T-helper 2 cell treated with Interferon-gamma antibody and Interleukin-4, amounts not matched to agents 5 μg/mL and 100 μg/mL, for 36 hours (primary cell): Measurements from ENCODE around the gene AKR1B15.

ENCODE experiments used
- DNase-seq: peaks from one replicate; pipeline ENCODE4 v3.0.0; 2021; ENCODE audit warnings: low spot score
- H3K27ac Mint-ChIP-seq: one replicate; pipeline ENCODE4 v1.8.0; 2021; ENCODE audit warnings: mild to moderate bottlenecking, mixed read lengths
- H3K27me3 Mint-ChIP-seq: one replicate; pipeline ENCODE4 v1.8.0; 2021; ENCODE audit warnings: low read depth, mixed read lengths
- H3K36me3 Mint-ChIP-seq: one replicate; pipeline ENCODE4 v1.8.0; 2021; ENCODE audit warnings: low read depth, mixed read lengths
- H3K4me1 Mint-ChIP-seq: one replicate; pipeline ENCODE4 v1.8.0; 2021; ENCODE audit warnings: low read depth, mixed read lengths
- H3K4me3 Mint-ChIP-seq: one replicate; pipeline ENCODE4 v1.8.0; 2022; ENCODE audit warnings: mild to moderate bottlenecking, moderate library complexity, mixed read lengths
- H3K9me3 Mint-ChIP-seq: one replicate; pipeline ENCODE4 v1.8.0; 2021; ENCODE audit warnings: mixed read lengths

AKR1B15 gene

GRCh38 chr7:134594877-134595276 is 46.0 kb downstream of the AKR1B15 start:
- Mint-ChIP-seq H3K9me3 (peaks cover 7% of the 10 kb centered on the region), H3K4me3 (no peak overlapping the region), H3K27me3 (peaks cover 6% of the 10 kb centered on the region), H3K36me3 (no peaks in the 10 kb centered on the region), H3K27ac (no peak overlapping the region), H3K4me1 (no peaks in the 10 kb centered on the region)
- no peak for DNase-seq

GRCh38 chr7:134599371-134599770 is 50.5 kb downstream of the AKR1B15 start:
- peaks cover 4% of the 10 kb centered on the region for H3K9me3 Mint-ChIP-seq
- no peak for DNase-seq
- no peaks in the 10 kb centered on the region for H3K36me3 Mint-ChIP-seq
- H3K4me1 Mint-ChIP-seq = no peaks in the 10 kb centered on the region
- H3K4me3 Mint-ChIP-seq = no peak overlapping the region
- no peak overlapping the region for H3K27ac Mint-ChIP-seq
- peaks cover 12% of the 10 kb centered on the region for H3K27me3 Mint-ChIP-seq

- H3K27ac Mint-ChIP-seq = no peak overlapping the region
These were observed 52.5 kb downstream of the AKR1B15 start for GRCh38 chr7:134601459-134601858.

GRCh38 chr7:134602881-134603451 is 54.1 kb downstream of the AKR1B15 start:
- no peak for DNase-seq
- Mint-ChIP-seq H3K4me3 (no peak overlapping the region), H3K4me1 (peaks cover 4% of the 10 kb centered on the region), H3K27ac (no peak overlapping the region), H3K36me3 (no peaks in the 10 kb centered on the region), H3K27me3 (peaks cover 29% of the 10 kb centered on the region), H3K9me3 (peaks cover 4% of the 10 kb centered on the region)

More at GRCh38 chr7:134601459-134601858, 52.5 kb downstream of the AKR1B15 start:
- no peaks in the 10 kb centered on the region for H3K36me3 Mint-ChIP-seq
- H3K4me1 Mint-ChIP-seq = peaks cover 1% of the 10 kb centered on the region
- H3K9me3 Mint-ChIP-seq = peaks cover 4% of the 10 kb centered on the region
- DNase-seq = no peak
- no peak overlapping the region for H3K4me3 Mint-ChIP-seq
- H3K27me3 Mint-ChIP-seq = peaks cover 21% of the 10 kb centered on the region

- Mint-ChIP-seq H3K4me3 (peak overlapping the region; percentile 71), H3K27me3 (peaks cover 40% of the 10 kb centered on the region), H3K27ac (no peak overlapping the region), H3K36me3 (no peaks in the 10 kb centered on the region), H3K4me1 (peaks cover 4% of the 10 kb centered on the region), H3K9me3 (no peaks in the 10 kb centered on the region)
- peak; percentile 33 for DNase-seq
These were observed 57.3 kb downstream of the AKR1B15 start for GRCh38 chr7:134605978-134606923.

- Mint-ChIP-seq H3K9me3 (no peaks in the 10 kb centered on the region), H3K27me3 (peaks cover 36% of the 10 kb centered on the region)
These were observed 62.8 kb downstream of the AKR1B15 start for GRCh38 chr7:134611611-134612151.

GRCh38 chr7:134612197-134612596 is 63.3 kb downstream of the AKR1B15 start:
- H3K4me3 Mint-ChIP-seq = no peak overlapping the region
- no peaks in the 10 kb centered on the region for H3K9me3 Mint-ChIP-seq
- no peak overlapping the region for H3K27ac Mint-ChIP-seq
- H3K27me3 Mint-ChIP-seq = peaks cover 34% of the 10 kb centered on the region
- H3K36me3 Mint-ChIP-seq = no peaks in the 10 kb centered on the region
- H3K4me1 Mint-ChIP-seq = peaks cover 13% of the 10 kb centered on the region
- no peak for DNase-seq

More at GRCh38 chr7:134611611-134612151, 62.8 kb downstream of the AKR1B15 start:
- Mint-ChIP-seq H3K4me1 (peaks cover 14% of the 10 kb centered on the region), H3K36me3 (no peaks in the 10 kb centered on the region), H3K4me3 (no peak overlapping the region), H3K27ac (no peak overlapping the region)
- DNase-seq = no peak

- H3K4me3 Mint-ChIP-seq = peak overlapping the region; percentile 3
- peaks cover 30% of the 10 kb centered on the region for H3K27me3 Mint-ChIP-seq
- H3K9me3 Mint-ChIP-seq = no peaks in the 10 kb centered on the region
- H3K36me3 Mint-ChIP-seq = no peaks in the 10 kb centered on the region
- H3K4me1 Mint-ChIP-seq = peaks cover 13% of the 10 kb centered on the region
- DNase-seq = peak; percentile 69
- no peak overlapping the region for H3K27ac Mint-ChIP-seq
These were observed 64.9 kb downstream of the AKR1B15 start for GRCh38 chr7:134613623-134614347.

GRCh38 chr7:134616611-134617010 is 67.7 kb downstream of the AKR1B15 start:
- DNase-seq = no peak
- H3K27ac Mint-ChIP-seq = no peak overlapping the region
- no peak overlapping the region for H3K4me3 Mint-ChIP-seq
- H3K9me3 Mint-ChIP-seq = no peaks in the 10 kb centered on the region
- H3K36me3 Mint-ChIP-seq = no peaks in the 10 kb centered on the region
- peaks cover 29% of the 10 kb centered on the region for H3K27me3 Mint-ChIP-seq
- peaks cover 13% of the 10 kb centered on the region for H3K4me1 Mint-ChIP-seq

- Mint-ChIP-seq H3K36me3 (no peaks in the 10 kb centered on the region), H3K4me3 (no peak overlapping the region), H3K9me3 (no peaks in the 10 kb centered on the region), H3K27ac (no peak overlapping the region), H3K27me3 (peaks cover 33% of the 10 kb centered on the region), H3K4me1 (peaks cover 4% of the 10 kb centered on the region)
- no peak for DNase-seq
These were observed 70.0 kb downstream of the AKR1B15 start for GRCh38 chr7:134618756-134619530.

GRCh38 chr7:134619627-134620331 is 70.9 kb downstream of the AKR1B15 start:
- Mint-ChIP-seq H3K4me3 (no peak overlapping the region), H3K9me3 (no peaks in the 10 kb centered on the region), H3K27me3 (peaks cover 31% of the 10 kb centered on the region), H3K36me3 (no peaks in the 10 kb centered on the region), H3K27ac (no peak overlapping the region), H3K4me1 (no peaks in the 10 kb centered on the region)
- no peak for DNase-seq

GRCh38 chr7:134622303-134622995 is 73.5 kb downstream of the AKR1B15 start:
- Mint-ChIP-seq H3K36me3 (no peaks in the 10 kb centered on the region), H3K27me3 (peaks cover 35% of the 10 kb centered on the region), H3K4me3 (no peak overlapping the region), H3K27ac (no peak overlapping the region), H3K4me1 (no peaks in the 10 kb centered on the region), H3K9me3 (no peaks in the 10 kb centered on the region)
- DNase-seq = no peak
